GM12872 (cell line): ENCODE results near the gene FGB.

Experiments used
- TF ChIP-seq, protein P1 (sequence below): IDR thresholded peaks from 3 replicates; pipeline ENCODE4 v1.5.1; 2011; ENCODE audit warnings: low read depth, mild to moderate bottlenecking, low read length, moderate library complexity; ENCODE audit not compliant: insufficient read depth

The FGB gene

GRCh38 chr4:154603033-154603943, 40.5 kb downstream of the FGB start:
- TF ChIP-seq, protein P1, sequence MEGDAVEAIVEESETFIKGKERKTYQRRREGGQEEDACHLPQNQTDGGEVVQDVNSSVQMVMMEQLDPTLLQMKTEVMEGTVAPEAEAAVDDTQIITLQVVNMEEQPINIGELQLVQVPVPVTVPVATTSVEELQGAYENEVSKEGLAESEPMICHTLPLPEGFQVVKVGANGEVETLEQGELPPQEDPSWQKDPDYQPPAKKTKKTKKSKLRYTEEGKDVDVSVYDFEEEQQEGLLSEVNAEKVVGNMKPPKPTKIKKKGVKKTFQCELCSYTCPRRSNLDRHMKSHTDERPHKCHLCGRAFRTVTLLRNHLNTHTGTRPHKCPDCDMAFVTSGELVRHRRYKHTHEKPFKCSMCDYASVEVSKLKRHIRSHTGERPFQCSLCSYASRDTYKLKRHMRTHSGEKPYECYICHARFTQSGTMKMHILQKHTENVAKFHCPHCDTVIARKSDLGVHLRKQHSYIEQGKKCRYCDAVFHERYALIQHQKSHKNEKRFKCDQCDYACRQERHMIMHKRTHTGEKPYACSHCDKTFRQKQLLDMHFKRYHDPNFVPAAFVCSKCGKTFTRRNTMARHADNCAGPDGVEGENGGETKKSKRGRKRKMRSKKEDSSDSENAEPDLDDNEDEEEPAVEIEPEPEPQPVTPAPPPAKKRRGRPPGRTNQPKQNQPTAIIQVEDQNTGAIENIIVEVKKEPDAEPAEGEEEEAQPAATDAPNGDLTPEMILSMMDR: no peak

DNA sequence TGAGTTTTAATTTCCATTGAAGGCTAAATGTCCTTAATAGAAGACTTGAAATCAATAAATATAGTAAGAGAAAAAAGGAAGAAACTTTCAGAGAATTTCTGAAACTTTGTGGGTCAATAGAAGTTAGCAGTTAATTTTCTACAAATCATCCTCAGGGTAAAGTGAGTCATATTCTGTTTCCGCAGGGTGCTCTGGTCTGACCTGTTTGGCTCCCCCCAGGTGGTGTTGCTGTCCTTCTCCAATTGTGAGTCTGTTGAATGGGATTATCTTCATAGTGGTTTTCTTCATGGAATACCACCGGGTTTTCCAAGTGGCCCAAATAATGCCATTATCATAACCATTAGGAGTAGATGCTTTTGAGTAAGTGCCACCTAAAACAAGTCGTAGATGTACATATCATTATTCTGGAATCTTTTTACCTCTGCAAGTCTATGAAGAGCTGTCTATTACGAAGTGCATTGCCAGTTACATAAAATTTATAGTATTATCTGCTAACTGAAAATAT, 41.9 kb downstream of the FGB start:
- TF ChIP-seq, protein P1: no peak

GRCh38 chr4:154606728-154607723, 44.2 kb downstream of the FGB start:
- TF ChIP-seq, protein P1: no peak

GRCh38 chr4:154608361-154609252, 45.8 kb downstream of the FGB start:
- TF ChIP-seq, protein P1: no peak

DNA sequence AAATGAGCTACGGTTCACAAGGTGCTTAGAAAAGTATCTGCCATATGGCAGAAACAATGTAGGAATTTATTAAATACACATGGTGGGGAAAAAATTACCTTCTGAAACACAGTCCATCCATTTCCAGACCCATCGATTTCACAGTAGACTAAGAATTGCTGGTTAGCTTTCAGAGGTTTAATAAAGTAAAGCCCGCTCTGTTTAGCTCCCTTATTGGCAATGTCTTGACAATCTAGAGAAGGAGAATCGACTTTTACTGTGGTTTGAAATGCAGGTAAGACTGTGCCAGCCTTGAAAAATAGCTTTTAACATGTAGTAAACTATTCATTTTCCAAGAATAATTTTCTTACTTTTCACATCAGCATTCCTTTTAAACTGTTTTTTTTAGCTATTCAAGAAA, 46.7 kb downstream of the FGB start:
- TF ChIP-seq, protein P1: no peak

- TF ChIP-seq, protein P1: no peak
These were observed 47.8 kb downstream of the FGB start for GRCh38 chr4:154610582-154610981.
